Measurements from ENCODE around the gene PSMD14.

- TF ChIP-seq EZH2 (IDR thresholded peaks at IDR 0.05; ENCODE audit: borderline replicate concordance, insufficient read depth, low read length, poor library complexity, severe bottlenecking) = no peak
- TF ChIP-seq CTCF (IDR thresholded peaks at IDR 0.05; ENCODE audit: poor library complexity, severe bottlenecking) = no peak
- no peak for TF ChIP-seq MXI1 (conservative IDR thresholded peaks at IDR 0.05; ENCODE audit: poor library complexity, severe bottlenecking)
Measured at GRCh38 chr2:161388146-161388779, 80.0 kb downstream of the PSMD14 start.

Measured in neural cell (in vitro differentiated cells).